T-helper 2 cell (primary cell): ENCODE data around the gene CDK14.

Experiments
- DNase-seq, 5 experiments: peaks; one replicate each; pipeline versions ENCODE4 v3.0.0 to v3.0.0-alpha.2; 2012 to 2022

Gene CDK14

GRCh38 chr7:91030680-91031380 is 434.7 kb downstream of the CDK14 start:
- DNase-seq = no peak

- no peak for DNase-seq
Measured at GRCh38 chr7:91031757-91032156, 435.6 kb downstream of the CDK14 start.

- DNase-seq = no peak
Measured at GRCh38 chr7:91033574-91033973, 437.5 kb downstream of the CDK14 start.

- peak in 1 of 5 experiments; percentile 10 for DNase-seq
Measured at GRCh38 chr7:91034459-91035368, 438.6 kb downstream of the CDK14 start.

GRCh38 chr7:91039033-91039432 is 442.9 kb downstream of the CDK14 start:
- DNase-seq = no peak

GRCh38 chr7:91041141-91041540 is 445.0 kb downstream of the CDK14 start:
- no peak for DNase-seq

- no peak for DNase-seq
Measured at GRCh38 chr7:91041901-91042484, 445.9 kb downstream of the CDK14 start.

GRCh38 chr7:91043186-91043585 is 447.1 kb downstream of the CDK14 start:
- DNase-seq = no peak

GRCh38 chr7:91043924-91044645 is 448.0 kb downstream of the CDK14 start:
- no peak for DNase-seq

- no peak for DNase-seq
Measured at GRCh38 chr7:91045606-91046005, 449.5 kb downstream of the CDK14 start.

GRCh38 chr7:91046322-91047089 is 450.4 kb downstream of the CDK14 start:
- no peak for DNase-seq

- DNase-seq = no peak
Measured at GRCh38 chr7:91047636-91048035, 451.5 kb downstream of the CDK14 start.

- DNase-seq = peak in 1 of 5 experiments; percentile 18
Measured at GRCh38 chr7:91050677-91051076, 454.6 kb downstream of the CDK14 start.

- no peak for DNase-seq
Measured at GRCh38 chr7:91051966-91052365, 455.8 kb downstream of the CDK14 start.

- DNase-seq = no peak
Measured at GRCh38 chr7:91054374-91054773, 458.3 kb downstream of the CDK14 start.

GRCh38 chr7:91055219-91055618 is 459.1 kb downstream of the CDK14 start:
- no peak for DNase-seq

GRCh38 chr7:91062713-91063112 is 466.6 kb downstream of the CDK14 start:
- no peak for DNase-seq

- no peak for DNase-seq
Measured at GRCh38 chr7:91064052-91064451, 467.9 kb downstream of the CDK14 start.

- DNase-seq = no peak
Measured at GRCh38 chr7:91064938-91065337, 468.8 kb downstream of the CDK14 start.

- DNase-seq = no peak
Measured at GRCh38 chr7:91066627-91067026, 470.5 kb downstream of the CDK14 start.

- no peak for DNase-seq
Measured at GRCh38 chr7:91067242-91067641, 471.1 kb downstream of the CDK14 start.
